DMS114 treated with DMSO at 0.1 percent for 48 hours (cell line): ENCODE measurements around the gene TSPAN32.

Experiments
- DNase-seq: peaks from one replicate; lab custom pipeline; 2025; ENCODE audit not compliant: unreplicated experiment; lab: John Stamatoyannopoulos, UW

Gene TSPAN32

GRCh38 chr11:2302896-2303626, 1.2 kb downstream of the TSPAN32 start:
- DNase-seq: no peak

- no peak for DNase-seq
These were observed 2.1 kb downstream of the TSPAN32 start for GRCh38 chr11:2303627-2304505.

GRCh38 chr11:2304506-2305139, 2.8 kb downstream of the TSPAN32 start:
- no peak for DNase-seq

- peak; percentile 22 for DNase-seq
These were observed 3.4 kb downstream of the TSPAN32 start for GRCh38 chr11:2305140-2305778.

DNA sequence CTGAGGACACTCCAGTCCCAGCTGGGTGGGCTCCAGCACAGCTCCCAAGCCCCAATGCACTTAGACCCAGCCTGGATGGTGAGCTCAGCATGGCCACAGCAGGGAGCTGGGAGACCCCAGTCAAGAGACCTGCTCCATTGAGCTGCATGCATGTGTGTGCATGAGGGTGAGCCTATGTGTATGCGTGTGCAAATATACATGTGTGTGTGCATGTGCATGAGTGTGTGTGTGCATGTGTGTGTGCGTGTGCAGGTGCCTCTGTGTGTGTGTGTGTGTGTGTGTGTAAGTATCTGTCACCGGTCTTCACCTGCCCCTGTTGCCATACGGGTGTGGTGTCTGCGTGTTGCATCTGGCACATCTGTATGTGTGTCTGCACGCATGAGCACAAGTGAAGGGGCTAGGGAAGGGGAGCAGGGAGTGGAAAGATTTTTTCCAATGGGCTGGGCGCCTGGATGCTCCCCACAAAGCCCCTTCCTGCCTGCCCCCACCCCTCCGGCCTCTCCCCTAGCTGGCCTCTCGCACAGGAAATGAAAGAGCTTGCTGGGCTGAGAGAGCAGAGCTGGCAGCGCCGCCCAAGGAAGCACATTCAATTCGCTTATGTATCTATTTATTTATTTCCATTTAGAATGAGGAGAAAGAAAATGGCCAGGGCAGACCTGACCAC, 4.1 kb downstream of the TSPAN32 start:
- DNase-seq: no peak

GRCh38 chr11:2306452-2306823, 4.6 kb downstream of the TSPAN32 start:
- DNase-seq: no peak

- DNase-seq: no peak
These were observed 5.2 kb downstream of the TSPAN32 start for GRCh38 chr11:2306877-2307500.

DNA sequence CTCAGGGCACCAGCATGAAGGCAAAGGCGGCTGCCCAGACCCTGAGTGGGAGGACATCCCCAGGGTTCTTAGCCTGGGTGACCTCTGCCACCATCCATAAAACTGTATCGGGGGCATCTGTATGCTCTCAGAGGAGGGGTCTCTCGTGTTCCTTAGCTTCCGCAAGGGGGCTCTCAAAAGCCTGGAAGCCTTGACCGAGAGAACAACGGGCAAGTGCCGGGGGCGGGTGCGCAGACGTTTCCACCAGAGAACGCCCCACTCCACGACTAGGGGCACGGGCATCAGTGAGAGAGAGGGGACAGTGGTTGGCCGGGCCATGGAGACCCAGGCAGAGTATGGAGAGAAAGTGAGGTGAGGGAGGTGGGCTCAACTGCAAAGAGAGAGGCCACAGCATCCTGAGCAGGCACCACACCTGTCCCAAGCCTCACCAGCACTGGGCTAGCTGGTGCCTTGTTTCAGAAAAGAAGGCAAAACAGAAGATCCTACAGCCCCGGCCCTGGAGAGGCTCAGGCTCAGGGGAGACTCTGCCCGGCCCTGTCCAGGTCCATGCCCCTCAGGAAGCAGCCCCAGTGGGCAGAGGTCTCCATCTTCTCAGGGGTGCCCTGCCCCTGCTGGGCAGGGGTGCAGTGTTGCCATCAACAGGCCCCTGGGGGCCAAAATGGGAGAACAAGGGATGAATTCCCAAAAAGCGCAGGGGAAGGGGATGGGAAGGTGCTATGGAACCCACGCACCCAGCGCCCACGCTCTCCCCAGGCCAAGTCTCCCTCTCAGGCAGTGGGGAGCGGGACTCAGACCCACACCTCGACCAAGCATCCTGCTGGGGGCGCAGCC, 5.9 kb downstream of the TSPAN32 start:
- DNase-seq: no peak

DNA sequence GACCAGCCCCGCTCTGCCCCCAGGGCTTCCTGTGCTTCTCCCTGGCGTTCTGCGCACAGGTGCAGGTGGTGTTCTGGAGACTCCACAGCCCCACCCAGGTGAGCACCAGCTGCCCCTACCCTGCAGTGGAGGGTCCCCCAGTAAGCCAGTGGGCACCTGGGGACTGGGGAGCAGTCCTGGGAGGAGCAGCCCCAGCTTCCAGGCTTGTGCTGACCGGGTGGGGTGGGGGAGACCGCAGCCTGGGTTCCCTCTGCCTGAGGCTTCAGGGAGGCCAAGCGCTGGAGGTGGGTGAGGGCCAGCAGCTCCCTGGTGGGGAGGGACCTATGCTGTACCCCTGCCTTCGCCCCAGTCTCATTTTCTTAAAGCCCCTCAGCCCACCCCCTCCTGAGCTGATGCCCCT, 6.9 kb downstream of the TSPAN32 start:
- DNase-seq: no peak

GRCh38 chr11:2309251-2310072, 7.6 kb downstream of the TSPAN32 start:
- DNase-seq: no peak

DNA sequence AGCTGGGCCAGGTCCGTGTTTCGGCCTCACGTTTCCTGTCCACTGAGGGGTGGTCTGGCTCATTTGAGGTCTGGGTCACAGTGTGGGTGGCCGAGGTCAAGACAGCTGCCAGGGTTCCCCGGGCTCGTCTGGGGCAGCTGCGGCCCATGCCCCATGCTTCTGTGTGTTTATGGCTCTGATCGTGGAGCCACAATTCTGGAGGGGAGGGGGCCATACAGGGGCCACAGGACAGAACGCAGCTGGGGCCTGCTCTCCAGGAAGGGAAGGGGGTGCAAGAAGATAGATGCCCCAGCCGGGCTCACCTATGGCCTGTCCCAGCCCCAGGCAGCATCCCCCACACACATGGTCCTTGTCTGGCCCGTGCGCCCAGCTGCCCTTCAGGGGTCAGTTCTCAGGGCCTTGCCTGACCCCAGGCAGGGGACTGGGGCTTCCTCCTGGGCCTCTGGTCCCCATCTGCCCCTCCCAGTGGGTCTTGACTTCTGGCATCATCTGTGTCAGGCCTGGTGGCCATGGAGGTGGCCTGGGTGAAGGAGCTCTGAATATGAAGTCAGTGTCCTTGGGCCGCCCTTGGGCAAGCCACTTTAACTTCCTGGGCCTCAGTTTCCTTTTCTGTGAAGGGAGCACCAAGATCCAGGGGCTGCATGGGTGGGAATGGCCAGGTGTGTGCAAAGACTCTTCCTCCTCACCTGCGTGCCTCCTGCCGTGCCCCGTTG, 8.4 kb downstream of the TSPAN32 start:
- DNase-seq: no peak

DNA sequence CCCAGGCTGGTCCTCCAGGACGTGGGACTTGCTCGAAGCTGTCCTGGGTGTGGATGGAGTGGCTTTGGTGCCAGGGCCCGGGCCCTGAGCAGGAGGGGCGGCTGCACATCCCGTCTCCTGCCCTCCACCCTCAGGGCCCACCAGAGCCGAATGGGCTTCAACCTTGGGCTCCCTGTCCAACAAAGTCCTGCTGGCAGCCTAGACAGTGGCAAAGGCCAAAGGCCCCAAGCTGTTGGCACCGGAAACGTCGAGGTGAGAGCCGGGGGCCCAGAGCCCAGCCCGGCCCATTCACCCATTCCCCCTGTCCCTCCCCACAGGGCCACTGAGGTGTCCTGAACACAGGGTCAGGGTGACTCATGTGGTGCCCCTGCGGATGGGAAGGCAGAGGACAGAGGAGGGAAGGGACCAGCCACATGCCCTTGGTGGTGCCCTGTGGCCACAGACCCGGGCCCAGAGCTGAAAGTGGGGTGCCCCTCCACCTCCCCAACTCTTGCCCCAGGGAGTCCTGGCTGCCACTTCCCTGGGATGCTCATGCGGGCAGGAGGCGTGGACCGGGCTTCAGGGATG, 9.1 kb downstream of the TSPAN32 start:
- DNase-seq: no peak

DNA sequence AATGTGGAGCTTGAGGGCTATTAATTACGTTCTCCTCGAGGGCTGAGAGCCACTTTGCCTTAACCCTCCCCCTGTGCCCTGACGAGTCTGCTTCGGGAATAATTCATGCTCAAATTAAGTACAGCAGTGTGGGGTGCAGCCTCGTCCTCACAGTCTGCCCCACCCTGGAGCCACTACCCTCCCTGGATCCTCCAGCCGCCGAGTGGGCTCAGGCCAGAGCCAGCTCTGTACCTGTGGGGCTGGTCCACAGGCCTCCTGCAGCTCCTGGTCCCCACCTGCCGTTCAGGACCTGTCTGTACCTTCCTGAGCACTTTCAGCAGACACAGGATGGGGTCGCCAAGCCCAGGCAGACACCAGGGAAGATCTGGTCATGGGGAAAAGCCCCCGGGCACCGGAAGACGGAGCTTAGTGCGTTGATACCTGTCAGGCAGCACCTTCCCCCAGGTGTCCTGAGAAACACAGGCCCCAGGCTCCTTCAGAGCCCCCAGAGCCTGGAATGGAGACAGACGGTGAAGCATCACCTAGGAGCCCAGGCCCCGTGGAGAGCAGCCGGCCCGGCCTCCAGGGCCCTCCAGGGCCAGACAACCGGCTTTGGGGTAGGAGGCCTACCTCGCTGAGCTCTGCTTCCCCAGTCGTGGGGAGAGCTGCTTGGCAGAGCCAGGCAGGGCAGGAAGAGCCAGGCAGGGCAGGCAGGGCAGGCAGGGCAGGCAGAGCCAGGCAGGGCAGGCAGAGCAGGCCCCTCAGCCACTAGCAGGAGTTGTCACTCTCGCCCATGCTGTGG, 9.7 kb downstream of the TSPAN32 start:
- DNase-seq: no peak

GRCh38 chr11:2312232-2313042, 10.6 kb downstream of the TSPAN32 start:
- no peak for DNase-seq

GRCh38 chr11:2313051-2313951, 11.5 kb downstream of the TSPAN32 start:
- DNase-seq: no peak
